ENCODE data around the gene ZNF134.

- TF ChIP-seq CTCF (conservative IDR thresholded peaks at IDR 0.05; ENCODE audit: low read depth in 2 of 2) (no peak), POLR2AphosphoS5 (IDR thresholded peaks at IDR 0.05; ENCODE audit: low read depth) (no peak), EZH2 (IDR thresholded peaks at IDR 0.05; ENCODE audit: low read depth, unreplicated experiment) (no peak), EZH2phosphoT487 (IDR thresholded peaks at IDR 0.05; ENCODE audit: unreplicated experiment) (no peak), JUNB (IDR thresholded peaks at IDR 0.05; ENCODE audit: unreplicated experiment) (no peak), CREB1 (CRISPR knock-in tag; IDR thresholded peaks at IDR 0.05; ENCODE audit: low read depth) (no peak), ETS1 (IDR thresholded peaks at IDR 0.05) (no peak), REST (IDR thresholded peaks at IDR 0.05; ENCODE audit: unreplicated experiment) (no peak), ZNF114 (CRISPR knock-in tag; IDR thresholded peaks at IDR 0.05) (no peak), STAT1 (IDR thresholded peaks at IDR 0.05; ENCODE audit: unreplicated experiment) (no peak), ZNF462 (CRISPR knock-in tag; IDR thresholded peaks at IDR 0.05) (no peak), ZNF331 (CRISPR knock-in tag; IDR thresholded peaks at IDR 0.05; ENCODE audit: low read depth) (peak; percentile 68), NANOG (IDR thresholded peaks at IDR 0.05; ENCODE audit: borderline replicate concordance) (no peak)
These were observed 39.6 kb downstream of the ZNF134 start for GRCh38 chr19:57653689-57654088.
